AG04450 (cell line): Measurements from ENCODE around the gene SCPEP1. TPM values are rescaled to one million over a fixed set of nuclear protein-coding genes. Genes with fewer than 3 reads are reported as not detected.

Source experiments
- CTCF ChIA-PET: fragments of 300-600, 350-600 bp; formaldehyde crosslinking; extraction: SDS; loops from one replicate; lab custom pipeline; 2022; ENCODE audit warnings: antibody characterized with exemption, inconsistent platforms; lab: Charles Lee
- POLR2A ChIA-PET: fragments of 350-600 bp; formaldehyde crosslinking; extraction: SDS; loops from one replicate; lab custom pipeline; 2021; ENCODE audit warnings: antibody characterized with exemption, inconsistent platforms; lab: Yijun Ruan, JAX
- DNase-seq: peaks from one replicate; pipeline ENCODE4 v3.0.0-alpha.2; 2011; ENCODE audit warnings: low read depth, low spot score
- H3K27ac ChIP-seq: one replicate; pipeline ENCODE4 v1.5.1; 2012; ENCODE audit warnings: low read depth, low read length, control low read depth
- H3K27me3 ChIP-seq: one replicate; pipeline ENCODE4 v1.6.0; 2012; ENCODE audit warnings: low read length; ENCODE audit not compliant: control insufficient read depth, insufficient read depth
- H3K4me3 ChIP-seq: 2 replicates; pipeline ENCODE4 v1.5.1; 2011; ENCODE audit warnings: mild to moderate bottlenecking, low read depth, low read length, control low read depth
- H3K9me3 ChIP-seq: 2 replicates; pipeline ENCODE4 v1.5.1; 2012; ENCODE audit warnings: low read length; ENCODE audit not compliant: control insufficient read depth, insufficient read depth
- CTCF ChIP-seq: IDR thresholded peaks from 2 replicates; pipeline ENCODE4 v1.5.1; 2011; ENCODE audit warnings: low read depth, low read length, control low read depth, inconsistent platforms
- polyA plus RNA-seq: library from polyadenylated mRNA; depleted of rRNA; stranded (reverse); fragments of >200 nt; gene quantifications from 2 replicates; pipeline ENCODE4 v1.2.3, GENCODE V29; 2011

Gene SCPEP1
- polyA plus RNA-seq, 1 experiment, result 66.4 TPM

- POLR2A ChIA-PET, result no interaction called here
Observed at GRCh38 chr17:57045868-57046704, 68.2 kb downstream of the SCPEP1 start.

GRCh38 chr17:57046749-57047148, 68.8 kb downstream of the SCPEP1 start:
- Histone ChIP-seq H3K9me3 (peaks cover 4% of the 10 kb centered on the region; the same call in 1 of the 2 replicates), H3K27ac (no peak overlapping the region), H3K27me3 (peaks cover 38% of the 10 kb centered on the region), H3K4me3 (no peak overlapping the region)
- CTCF ChIA-PET, result interaction anchor here (0.7 kb wide), 1 partner anchor 19 kb away, joined by 7 read pairs; no protein-coding TSS in a partner anchor
- no peak for TF ChIP-seq CTCF
- no peak for DNase-seq
- POLR2A ChIA-PET, result no interaction called here

More at GRCh38 chr17:57045868-57046704, 68.2 kb downstream of the SCPEP1 start:
- H3K9me3 ChIP-seq, result peaks cover 4% of the 10 kb centered on the region; the same call in 1 of the 2 replicates
- TF ChIP-seq CTCF, result no peak
- CTCF ChIA-PET, result interaction anchor here (0.7 kb wide), 1 partner anchor 20 kb away, joined by 7 read pairs; no protein-coding TSS in a partner anchor
- H3K4me3 ChIP-seq, result 0 out of 2 replicates have a peak overlapping the region, but pooled peaks have one; percentile 10
- H3K27ac ChIP-seq, result no peak overlapping the region
- no peak for DNase-seq
- peaks cover 38% of the 10 kb centered on the region for H3K27me3 ChIP-seq

- Histone ChIP-seq H3K27me3 (peaks cover 38% of the 10 kb centered on the region), H3K4me3 (no peak overlapping the region), H3K27ac (no peak overlapping the region), H3K9me3 (peaks cover 4% of the 10 kb centered on the region; the same call in 1 of the 2 replicates)
- ChIA-PET CTCF (interaction anchor here (1.1 kb wide), 1 partner anchor 38 kb away, joined by 3 read pairs; no protein-coding TSS in a partner anchor), POLR2A (no interaction called here)
- TF ChIP-seq CTCF, result no peak
- DNase-seq, result no peak
Observed at GRCh38 chr17:57048096-57048495, 70.2 kb downstream of the SCPEP1 start.

- no peak for DNase-seq
- TF ChIP-seq CTCF, result no peak
- Histone ChIP-seq H3K27ac (no peak overlapping the region), H3K27me3 (peaks cover 26% of the 10 kb centered on the region), H3K9me3 (peaks cover 4% of the 10 kb centered on the region; the same call in 1 of the 2 replicates), H3K4me3 (no peak overlapping the region)
- CTCF ChIA-PET, result no interaction called here
- POLR2A ChIA-PET, result no interaction called here
Observed at GRCh38 chr17:57050306-57050705, 72.4 kb downstream of the SCPEP1 start.

- Histone ChIP-seq H3K27ac (no peak overlapping the region), H3K27me3 (peaks cover 11% of the 10 kb centered on the region), H3K9me3 (no peaks in the 10 kb centered on the region), H3K4me3 (no peak overlapping the region)
- ChIA-PET CTCF (no interaction called here), POLR2A (no interaction called here)
- no peak for DNase-seq
- no peak for TF ChIP-seq CTCF
Observed at GRCh38 chr17:57051886-57052361, 74.0 kb downstream of the SCPEP1 start.
